ENCODE data around the gene CHD8.

DNA sequence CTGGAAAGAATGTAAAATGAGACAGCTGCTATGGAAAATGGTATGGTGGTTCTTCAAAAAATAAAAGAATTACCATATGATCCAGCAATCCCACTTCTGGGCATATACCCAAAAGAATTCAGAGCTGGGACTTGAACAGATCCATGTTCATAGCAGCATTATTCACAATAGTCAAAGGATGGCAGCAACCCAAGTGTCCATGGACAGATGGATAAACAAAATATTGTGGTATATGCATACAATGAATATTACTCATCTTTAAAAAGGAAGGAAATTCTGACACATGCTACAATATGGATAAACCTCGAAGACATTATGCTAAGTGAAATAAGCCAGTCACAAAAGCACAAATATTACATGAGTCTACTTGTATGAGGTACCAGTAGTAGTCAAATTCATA, 11.7 kb upstream of the CHD8 start:
- TF ChIP-seq POLR2AphosphoS5 (IDR thresholded peaks at IDR 0.05) (no peak), CTCF (IDR thresholded peaks at IDR 0.05) (no peak), POLR2A (IDR thresholded peaks at IDR 0.05) (no peak)

Data from breast epithelium (tissue), 3 donors.